AG09309 (cell line): ENCODE data around the gene SH3BP5L.

ENCODE experiments used
- DNase-seq: peaks from one replicate; pipeline ENCODE4 v3.0.0-alpha.2; 2010; ENCODE audit warnings: low read depth
- H3K4me3 ChIP-seq: 2 replicates; pipeline ENCODE4 v1.5.1; 2011; ENCODE audit warnings: mild to moderate bottlenecking, low read depth, low read length, moderate library complexity; ENCODE audit not compliant: control insufficient read depth
- TF ChIP-seq, protein P1 (sequence below): IDR thresholded peaks from 2 replicates; pipeline ENCODE4 v1.5.1; 2011; ENCODE audit warnings: mild to moderate bottlenecking, low read depth, low read length, inconsistent platforms; ENCODE audit not compliant: insufficient read depth, control insufficient read depth; ENCODE audit errors: missing control alignments

SH3BP5L gene

DNA sequence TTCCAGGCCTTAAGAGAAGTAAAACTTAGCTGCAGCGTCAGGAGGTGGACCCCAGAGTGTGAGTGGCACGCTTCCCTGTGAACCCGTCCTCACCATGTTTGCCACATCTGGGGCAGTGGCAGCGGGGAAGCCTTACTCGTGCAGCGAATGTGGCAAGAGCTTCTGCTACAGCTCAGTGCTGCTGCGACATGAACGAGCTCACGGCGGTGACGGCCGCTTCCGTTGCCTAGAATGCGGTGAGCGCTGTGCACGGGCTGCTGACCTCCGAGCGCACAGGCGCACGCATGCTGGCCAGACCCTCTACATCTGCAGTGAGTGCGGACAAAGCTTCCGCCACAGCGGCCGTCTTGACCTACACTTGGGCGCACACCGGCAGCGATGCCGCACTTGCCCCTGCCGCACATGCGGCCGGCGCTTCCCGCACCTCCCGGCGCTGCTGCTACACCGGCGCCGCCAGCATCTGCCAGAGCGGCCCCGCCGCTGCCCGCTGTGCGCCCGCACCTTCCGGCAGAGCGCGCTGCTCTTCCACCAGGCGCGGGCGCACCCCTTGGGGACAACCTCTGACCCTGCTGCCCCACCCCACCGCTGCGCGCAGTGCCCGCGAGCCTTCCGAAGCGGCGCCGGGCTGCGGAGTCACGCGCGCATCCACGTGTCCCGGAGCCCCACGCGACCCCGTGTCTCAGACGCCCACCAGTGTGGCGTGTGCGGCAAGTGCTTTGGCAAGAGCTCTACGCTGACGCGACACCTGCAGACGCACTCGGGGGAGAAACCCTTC is 21.7 kb upstream of the SH3BP5L start:
- no peak overlapping the region for H3K4me3 ChIP-seq
- no peak for DNase-seq
- TF ChIP-seq, protein P1, sequence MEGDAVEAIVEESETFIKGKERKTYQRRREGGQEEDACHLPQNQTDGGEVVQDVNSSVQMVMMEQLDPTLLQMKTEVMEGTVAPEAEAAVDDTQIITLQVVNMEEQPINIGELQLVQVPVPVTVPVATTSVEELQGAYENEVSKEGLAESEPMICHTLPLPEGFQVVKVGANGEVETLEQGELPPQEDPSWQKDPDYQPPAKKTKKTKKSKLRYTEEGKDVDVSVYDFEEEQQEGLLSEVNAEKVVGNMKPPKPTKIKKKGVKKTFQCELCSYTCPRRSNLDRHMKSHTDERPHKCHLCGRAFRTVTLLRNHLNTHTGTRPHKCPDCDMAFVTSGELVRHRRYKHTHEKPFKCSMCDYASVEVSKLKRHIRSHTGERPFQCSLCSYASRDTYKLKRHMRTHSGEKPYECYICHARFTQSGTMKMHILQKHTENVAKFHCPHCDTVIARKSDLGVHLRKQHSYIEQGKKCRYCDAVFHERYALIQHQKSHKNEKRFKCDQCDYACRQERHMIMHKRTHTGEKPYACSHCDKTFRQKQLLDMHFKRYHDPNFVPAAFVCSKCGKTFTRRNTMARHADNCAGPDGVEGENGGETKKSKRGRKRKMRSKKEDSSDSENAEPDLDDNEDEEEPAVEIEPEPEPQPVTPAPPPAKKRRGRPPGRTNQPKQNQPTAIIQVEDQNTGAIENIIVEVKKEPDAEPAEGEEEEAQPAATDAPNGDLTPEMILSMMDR = no peak

GRCh38 chr1:248844526-248844925 is 18.8 kb upstream of the SH3BP5L start:
- H3K4me3 ChIP-seq = no peak overlapping the region
- DNase-seq = no peak
- TF ChIP-seq, protein P1 = no peak

- TF ChIP-seq, protein P1 = no peak
- no peak for DNase-seq
These were observed 18.0 kb upstream of the SH3BP5L start for GRCh38 chr1:248843687-248844086.

GRCh38 chr1:248842781-248843331 is 17.1 kb upstream of the SH3BP5L start:
- H3K4me3 ChIP-seq = no peak overlapping the region
- TF ChIP-seq, protein P1 = no peak
- no peak for DNase-seq

More at GRCh38 chr1:248843687-248844086, 18.0 kb upstream of the SH3BP5L start:
- no peak overlapping the region for H3K4me3 ChIP-seq

- no peak for DNase-seq
- no peak overlapping the region for H3K4me3 ChIP-seq
- TF ChIP-seq, protein P1 = peak; percentile 68
These were observed 16.1 kb upstream of the SH3BP5L start for GRCh38 chr1:248841702-248842395.

- H3K4me3 ChIP-seq = no peak overlapping the region
- TF ChIP-seq, protein P1 = no peak
- no peak for DNase-seq
These were observed 15.2 kb upstream of the SH3BP5L start for GRCh38 chr1:248840946-248841345.
